Endometrium (tissue), 2 donors: Measurements from ENCODE around the gene SORCS2.

Experiments used
- FAIRE-seq: peaks from 2 replicates; lab custom pipeline; 2012; peaks lifted over from hg19 to GRCh38; lab: Jason Lieb, UNC
- donor health status: control.
- donor health status: control.

SORCS2 gene

DNA sequence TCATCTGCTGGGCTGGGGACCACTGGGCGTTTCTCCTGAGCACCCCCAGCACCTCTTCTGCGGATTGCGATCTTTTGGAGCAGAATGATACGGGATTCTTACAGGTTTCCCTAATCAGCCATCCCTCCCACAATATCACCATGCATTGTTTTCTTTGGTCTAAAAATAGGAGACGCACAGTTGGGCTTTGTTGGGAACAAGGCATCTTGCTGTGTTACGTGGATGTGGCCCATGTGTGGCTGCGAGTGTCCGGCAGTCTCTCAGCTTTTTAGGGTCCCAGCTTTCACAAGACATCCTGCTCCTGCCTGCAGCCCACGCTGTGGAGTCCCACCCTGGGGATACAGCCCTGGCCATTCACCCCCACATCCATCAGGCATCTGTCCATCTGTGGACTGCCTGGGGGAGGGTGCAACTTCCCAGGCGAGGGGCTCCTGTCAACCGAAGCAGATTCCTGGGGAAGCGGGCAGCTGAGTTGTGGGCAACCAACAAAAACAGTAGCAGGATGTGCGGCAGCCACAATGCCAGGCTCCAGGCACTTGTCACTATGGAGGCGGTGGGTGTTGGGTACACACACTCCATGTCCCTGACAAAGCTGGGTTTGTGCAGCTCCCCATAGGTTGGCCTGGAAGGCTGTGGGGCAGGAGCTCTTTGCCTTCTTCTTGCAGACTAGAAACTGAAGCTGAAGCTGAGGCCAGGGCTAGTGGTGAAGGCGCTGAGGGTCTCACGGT lies 427.9 kb downstream of the SORCS2 start:
- no peak for FAIRE-seq

DNA sequence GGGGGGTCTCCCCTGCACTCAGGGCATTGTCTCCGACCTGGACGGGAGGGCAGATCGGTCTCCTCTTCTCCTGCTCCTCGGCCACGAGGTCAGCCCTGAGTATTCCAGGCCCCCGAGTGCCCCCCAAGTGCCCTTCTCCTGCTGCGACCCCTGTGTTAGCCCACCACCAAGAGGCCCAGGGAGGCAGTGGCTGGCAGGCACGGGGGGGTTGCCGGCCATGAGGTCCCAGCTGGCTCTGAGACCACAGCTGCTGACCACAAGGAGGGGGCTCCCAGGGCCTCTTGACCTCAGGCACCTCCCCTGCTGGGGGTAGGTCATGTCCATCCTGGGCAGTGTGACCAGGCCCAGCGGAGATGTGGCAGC lies 428.5 kb downstream of the SORCS2 start:
- no peak for FAIRE-seq

- no peak for FAIRE-seq
These were observed 429.1 kb downstream of the SORCS2 start for GRCh38 chr4:7621252-7622035.

GRCh38 chr4:7622371-7622770 lies 430.0 kb downstream of the SORCS2 start:
- FAIRE-seq: no peak

- FAIRE-seq: no peak
These were observed 431.1 kb downstream of the SORCS2 start for GRCh38 chr4:7623468-7623867.

- FAIRE-seq: no peak
These were observed 432.1 kb downstream of the SORCS2 start for GRCh38 chr4:7624396-7624980.

DNA sequence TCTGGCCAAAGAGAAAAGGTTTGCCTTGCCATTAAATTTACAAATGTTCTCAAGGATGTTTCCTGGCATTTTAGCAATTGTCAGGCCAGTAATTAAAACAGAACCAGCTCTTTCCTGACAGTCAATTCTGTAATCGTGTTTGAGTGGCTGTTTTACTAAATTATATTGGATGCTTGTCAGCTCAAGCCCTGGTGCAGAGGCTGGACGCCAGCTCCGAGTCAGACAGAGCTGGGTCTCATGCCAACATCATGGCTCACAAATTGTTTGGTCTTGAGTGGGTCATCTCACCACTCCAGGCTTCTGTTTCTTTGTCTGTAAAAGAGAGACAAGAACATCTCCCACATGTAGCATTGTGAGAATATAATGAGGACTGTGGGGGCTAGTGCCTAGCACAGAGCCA lies 432.7 kb downstream of the SORCS2 start:
- FAIRE-seq: no peak

GRCh38 chr4:7626531-7626930 lies 434.2 kb downstream of the SORCS2 start:
- FAIRE-seq: no peak

GRCh38 chr4:7627251-7628250 lies 435.2 kb downstream of the SORCS2 start:
- no peak for FAIRE-seq

DNA sequence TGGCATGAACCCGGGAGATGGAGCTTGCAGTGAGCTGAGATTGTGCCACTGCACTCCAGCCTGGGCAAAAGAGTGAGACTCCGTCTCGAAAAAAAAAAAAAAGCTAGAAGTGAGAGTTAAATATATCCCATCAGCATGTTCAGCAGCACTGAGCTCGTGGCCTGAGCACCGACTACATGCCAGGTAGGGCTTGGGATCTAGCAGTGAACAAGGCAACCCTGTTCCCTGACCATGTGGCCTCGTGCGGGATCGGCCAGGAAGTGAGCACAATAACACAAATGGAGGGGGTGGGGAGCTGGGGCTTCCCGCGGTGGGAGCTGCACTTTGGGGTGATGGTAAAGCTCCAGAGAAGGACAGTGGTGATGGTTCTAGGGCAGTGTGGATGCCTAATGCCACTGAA lies 436.1 kb downstream of the SORCS2 start:
- no peak for FAIRE-seq

GRCh38 chr4:7629501-7630254 lies 437.3 kb downstream of the SORCS2 start:
- no peak for FAIRE-seq

DNA sequence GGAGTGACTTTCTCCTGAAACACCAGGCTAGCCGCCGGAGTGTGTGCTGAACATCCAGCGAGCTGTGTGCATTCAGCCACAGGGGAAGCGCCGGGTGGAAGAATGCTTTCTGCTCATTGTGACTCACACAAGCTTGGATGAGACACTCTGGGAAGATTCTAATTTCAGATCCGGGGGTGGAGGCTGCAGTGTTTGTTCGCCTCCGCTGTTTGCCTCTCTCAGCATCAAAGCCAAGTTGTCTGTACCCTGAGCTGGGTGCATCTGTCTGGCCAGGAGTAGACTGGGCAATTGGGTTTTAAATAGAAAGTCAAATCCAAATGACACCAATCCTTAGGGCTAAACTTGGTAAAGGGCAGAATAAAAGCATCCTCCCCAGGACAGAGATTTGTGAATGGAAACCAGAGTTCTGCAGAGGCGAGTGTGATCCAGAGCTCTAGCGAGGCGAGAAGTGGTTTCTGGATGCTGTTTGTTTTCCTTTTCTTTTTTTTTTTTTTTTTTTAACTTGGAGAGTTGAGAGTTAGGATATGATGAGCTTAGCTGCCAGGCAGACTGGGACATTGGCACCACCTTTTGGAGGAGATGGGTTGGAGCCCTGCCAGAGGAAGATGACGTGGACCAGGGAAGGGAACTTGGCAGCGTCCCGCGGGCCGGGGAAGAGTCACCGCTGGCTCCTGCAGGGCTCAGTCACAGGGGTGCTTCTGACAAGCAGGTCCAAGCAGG lies 438.4 kb downstream of the SORCS2 start:
- no peak for FAIRE-seq

GRCh38 chr4:7631288-7632014 lies 439.1 kb downstream of the SORCS2 start:
- FAIRE-seq: no peak

DNA sequence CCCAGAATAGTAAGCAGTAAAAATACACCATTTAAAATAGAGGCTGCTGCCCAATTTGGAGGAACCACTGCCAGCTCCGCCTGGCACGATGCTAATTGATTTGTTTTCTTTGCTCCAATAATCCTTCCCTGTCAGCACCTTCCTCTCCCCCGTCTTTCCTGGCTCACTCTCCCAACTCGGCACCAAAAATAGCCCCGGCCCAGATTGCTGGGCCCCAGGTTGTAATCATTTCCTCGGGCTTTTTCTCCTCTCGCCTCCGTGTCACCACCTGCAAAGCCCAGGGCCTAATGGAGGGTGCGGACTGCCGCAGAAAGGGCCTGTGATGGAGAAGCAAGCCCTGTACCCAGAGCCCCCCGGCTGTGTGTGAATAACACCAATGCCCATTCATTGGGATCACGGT lies 440.0 kb downstream of the SORCS2 start:
- FAIRE-seq: no peak

- FAIRE-seq: no peak
These were observed 440.6 kb downstream of the SORCS2 start for GRCh38 chr4:7632971-7633370.

GRCh38 chr4:7634661-7635251 lies 442.4 kb downstream of the SORCS2 start:
- FAIRE-seq: no peak

DNA sequence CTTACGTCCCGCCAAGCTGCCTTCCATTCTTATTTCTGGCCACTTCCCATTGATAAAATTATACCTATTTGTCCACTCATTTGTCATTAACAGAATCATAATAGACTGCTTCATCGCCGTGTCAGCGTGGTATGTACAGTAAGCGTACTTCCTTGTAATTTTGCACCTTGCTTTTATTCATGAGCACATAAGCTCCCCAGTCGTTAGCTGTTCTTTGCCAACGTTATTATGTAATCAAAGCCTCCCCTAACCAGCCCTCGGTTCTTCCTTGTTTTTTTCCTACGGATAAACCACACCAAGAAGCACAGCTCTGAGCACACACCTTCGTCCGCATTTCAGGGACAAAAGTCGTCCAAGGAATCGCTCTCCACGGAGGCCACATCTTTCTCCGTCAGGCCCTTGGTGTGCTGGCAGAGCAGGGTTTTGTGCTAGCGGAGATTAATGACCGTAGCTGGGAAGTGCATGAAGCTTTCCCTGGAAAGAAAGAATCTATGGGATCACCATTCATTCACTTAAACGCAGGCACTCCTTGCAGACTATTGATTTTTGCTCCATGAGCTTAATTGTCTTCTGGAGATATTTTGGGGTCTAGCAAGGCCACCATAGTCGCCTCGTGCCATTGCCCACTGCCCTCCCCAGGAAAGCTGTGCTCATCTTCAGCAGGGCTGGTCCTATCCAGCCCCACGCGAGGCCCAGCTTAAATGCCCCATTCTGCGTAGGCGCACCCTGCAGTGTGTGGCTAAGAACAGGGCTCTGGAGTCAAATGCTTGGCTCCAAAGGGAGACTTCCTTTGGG lies 443.3 kb downstream of the SORCS2 start:
- no peak for FAIRE-seq

DNA sequence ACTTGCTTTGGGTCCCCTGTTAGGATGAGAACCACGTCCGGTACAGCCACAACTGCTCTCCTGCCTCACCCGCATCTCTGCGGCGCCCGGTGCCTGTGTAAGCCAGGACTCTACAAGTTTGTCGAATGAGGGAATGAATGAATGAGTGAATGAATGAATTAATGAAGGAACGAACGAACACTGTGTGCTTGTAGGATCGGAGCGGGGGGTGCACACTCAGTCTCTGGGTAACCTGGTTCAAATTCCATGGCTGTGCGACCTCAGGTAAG lies 443.8 kb downstream of the SORCS2 start:
- no peak for FAIRE-seq

DNA sequence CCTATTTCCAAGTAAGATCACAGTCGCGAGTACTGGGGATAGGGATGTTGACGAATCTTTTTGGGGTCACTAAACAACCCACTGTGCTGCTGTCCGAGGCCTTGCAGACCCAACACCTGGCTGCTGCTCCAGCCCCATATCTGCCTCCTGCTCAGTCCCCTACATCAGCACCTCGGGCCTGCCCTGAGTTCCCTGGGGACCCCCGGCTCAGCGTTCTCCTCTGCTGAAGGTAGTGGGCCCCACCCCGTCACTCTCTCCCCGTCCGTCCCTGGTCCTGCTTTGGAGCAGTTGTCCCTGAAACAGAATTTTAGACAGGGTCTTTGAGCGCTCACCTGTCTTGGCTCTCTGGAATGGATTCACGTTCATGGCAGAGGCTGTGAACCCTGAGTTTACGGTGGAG lies 444.8 kb downstream of the SORCS2 start:
- FAIRE-seq: no peak
